ENCODE data around the gene TMEM217.

DNA sequence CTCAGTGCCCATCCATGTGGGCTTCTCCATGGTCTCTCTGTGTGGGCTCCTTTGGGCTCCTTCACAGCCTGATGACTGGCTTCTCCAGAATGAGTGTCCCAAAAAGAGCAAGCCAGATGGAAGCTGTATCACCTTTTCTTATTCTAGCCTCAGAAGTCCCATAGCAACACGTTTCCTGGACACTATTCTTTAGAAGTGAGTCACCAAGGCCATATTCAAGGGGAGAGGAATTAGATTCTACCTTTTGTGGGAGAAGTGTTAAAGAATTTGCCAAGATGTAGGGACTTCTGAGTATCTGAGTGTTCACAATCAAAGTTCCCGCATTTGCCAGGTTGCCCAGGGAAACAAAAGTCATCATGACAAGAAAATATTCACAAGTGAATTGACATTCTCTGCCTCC, 21.0 kb downstream of the TMEM217 start:
- TF ChIP-seq CTCF (IDR thresholded peaks at IDR 0.05) (no peak), POLR2A (IDR thresholded peaks at IDR 0.05) (no peak), POLR2AphosphoS5 (IDR thresholded peaks at IDR 0.05; ENCODE audit: insufficient read depth in 1 of 2, low read depth in 1 of 2) (no peak)
